Urinary bladder (tissue), 4 donors: ENCODE results near the gene CSTF1. TPM values are rescaled to one million over a fixed set of nuclear protein-coding genes. Genes with fewer than 3 reads are reported as not detected.
A peak's percentile ranks its signal among the peaks of the same experiment; 100 is the strongest.

Source experiments
- DNase-seq: peaks from one replicate; pipeline ENCODE4 v3.0.0-alpha.2; 2015; ENCODE audit errors: extremely low spot score
- H3K27ac ChIP-seq: one replicate; pipeline ENCODE4 v1.5.1; 2013; ENCODE audit warnings: low read depth, mild to moderate bottlenecking, moderate library complexity
- H3K36me3 ChIP-seq: one replicate; pipeline ENCODE4 v1.6.1; 2013; ENCODE audit warnings: mild to moderate bottlenecking, moderate library complexity; ENCODE audit not compliant: insufficient read depth
- H3K4me1 ChIP-seq: one replicate; pipeline ENCODE4 v1.6.1; 2013; ENCODE audit warnings: mild to moderate bottlenecking, moderate library complexity; ENCODE audit not compliant: insufficient read depth
- H3K4me3 ChIP-seq: one replicate; pipeline ENCODE4 v1.5.1; 2013; ENCODE audit warnings: low read depth, low read length
- WGBS: extraction: QIAGEN DNeasy Blood & Tissue Kit; methylation state at CpG from one replicate; pipeline ENCODE4 v1.1.7; 2013; 5-methylcytosine and 5-hydroxymethylcytosine counted together
- polyA plus RNA-seq: library from polyadenylated mRNA; stranded (reverse); fragments of 200-250 nt; gene quantifications from one replicate; pipeline ENCODE4 v1.2.3, GENCODE V29; 2013
- total RNA-seq: library from RNA; depleted of rRNA; stranded (reverse); fragments of >200 nt; gene quantifications from one replicate; pipeline ENCODE4 v1.2.3, GENCODE V29; 2014
- donor health status: healthy with polysubstance abuse.
- donor health status: healthy.

The CSTF1 gene
- total and polyA plus RNA-seq, 2 donors: 18.8 to 40.8 TPM

- peak overlapping the region; percentile 97 for H3K4me3 ChIP-seq
- WGBS: 5% methylated on average over 51 of the region's 51 CpGs
- peak; percentile 49 for DNase-seq
- no peaks in the 10 kb centered on the region for H3K4me1 ChIP-seq
- no peaks in the 10 kb centered on the region for H3K36me3 ChIP-seq
- peak overlapping the region; percentile 58 for H3K27ac ChIP-seq
Observed at GRCh38 chr20:56359212-56360132, 33.0 kb upstream of the CSTF1 start.

DNA sequence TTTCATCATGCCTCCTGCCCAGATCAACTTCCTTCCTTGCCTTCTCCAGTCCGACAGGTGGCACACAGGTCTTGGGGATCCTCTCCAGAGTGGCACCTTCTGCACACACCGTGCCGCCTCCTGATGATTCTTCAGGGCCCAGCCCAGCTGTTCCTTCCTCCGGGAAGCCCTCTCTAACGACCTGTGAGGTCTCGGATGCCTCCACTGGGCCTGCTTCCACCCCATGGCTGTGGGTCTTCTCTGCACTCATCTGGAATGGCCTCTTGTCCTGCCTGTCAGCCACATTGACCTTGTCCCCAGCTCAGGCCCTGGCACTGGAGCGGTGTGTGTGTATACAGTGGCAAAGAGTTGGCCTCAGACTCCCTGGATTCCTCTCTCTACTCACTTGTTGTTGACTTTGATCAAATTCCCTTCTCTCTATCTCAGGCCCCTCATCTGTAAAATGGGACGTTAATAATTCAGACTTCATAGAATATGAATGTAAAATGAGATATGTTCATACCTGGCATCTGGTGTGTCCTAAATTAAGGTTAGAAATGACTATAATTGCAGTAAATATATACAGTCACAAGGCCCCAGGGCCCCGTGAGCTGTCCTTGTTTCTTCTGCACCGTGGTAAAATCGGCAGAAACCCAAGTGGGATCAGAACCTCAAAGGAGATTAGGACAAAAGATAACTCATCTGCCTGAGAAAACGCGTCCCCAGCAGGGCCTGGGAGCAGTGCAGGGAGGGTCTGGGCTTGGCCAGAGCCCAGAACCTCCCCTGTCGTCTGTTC is 32.1 kb upstream of the CSTF1 start:
- no peak overlapping the region for H3K27ac ChIP-seq
- DNase-seq: no peak
- no peaks in the 10 kb centered on the region for H3K36me3 ChIP-seq
- H3K4me3 ChIP-seq: peak overlapping the region; percentile 97
- WGBS: 54% methylated on average over 14 of the region's 14 CpGs
- no peaks in the 10 kb centered on the region for H3K4me1 ChIP-seq

GRCh38 chr20:56360908-56361205 is 31.6 kb upstream of the CSTF1 start:
- Histone ChIP-seq H3K4me3 (no peak overlapping the region), H3K27ac (no peak overlapping the region)
- WGBS: 74% methylated on average over 8 of the region's 8 CpGs

DNA sequence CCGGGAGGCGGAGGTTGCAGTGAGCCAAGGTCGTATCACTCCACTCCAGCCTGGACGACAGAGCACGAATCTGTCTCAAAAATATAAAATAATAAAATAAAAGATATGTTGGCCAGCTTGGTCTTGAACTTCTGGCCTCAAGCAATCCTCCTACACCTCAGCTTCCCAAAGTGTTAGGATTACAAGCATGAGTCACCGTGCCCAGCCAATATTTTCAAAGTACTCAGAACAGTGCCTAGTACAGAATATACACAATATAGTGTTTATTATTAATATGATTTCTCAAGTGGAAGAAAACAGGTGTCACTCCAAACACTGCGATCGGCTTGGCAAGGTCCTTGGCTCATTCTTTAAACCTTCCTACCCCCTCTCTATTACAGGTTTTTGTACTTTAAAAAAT is 30.5 kb upstream of the CSTF1 start:
- Histone ChIP-seq H3K36me3 (no peaks in the 10 kb centered on the region), H3K4me3 (no peak overlapping the region), H3K27ac (no peak overlapping the region), H3K4me1 (no peaks in the 10 kb centered on the region)
- no peak for DNase-seq
- 83% methylated on average over 8 of the region's 8 CpGs for WGBS

More at GRCh38 chr20:56360908-56361205, 31.6 kb upstream of the CSTF1 start:
- H3K36me3 ChIP-seq: no peaks in the 10 kb centered on the region
- no peaks in the 10 kb centered on the region for H3K4me1 ChIP-seq
- no peak for DNase-seq

GRCh38 chr20:56362833-56363413 is 29.5 kb upstream of the CSTF1 start:
- 52% methylated on average over 8 of the region's 8 CpGs for WGBS
- Histone ChIP-seq H3K36me3 (no peaks in the 10 kb centered on the region), H3K4me3 (no peak overlapping the region), H3K4me1 (no peaks in the 10 kb centered on the region), H3K27ac (no peak overlapping the region)
- DNase-seq: no peak

- no peaks in the 10 kb centered on the region for H3K36me3 ChIP-seq
Observed at GRCh38 chr20:56363491-56363890, 29.0 kb upstream of the CSTF1 start.

GRCh38 chr20:56368351-56369134 is 23.9 kb upstream of the CSTF1 start:
- WGBS: 77% methylated on average over 6 of the region's 6 CpGs
- H3K4me3 ChIP-seq: no peak overlapping the region
- H3K36me3 ChIP-seq: no peaks in the 10 kb centered on the region
- DNase-seq: no peak
- no peak overlapping the region for H3K27ac ChIP-seq
- no peaks in the 10 kb centered on the region for H3K4me1 ChIP-seq

More at GRCh38 chr20:56363491-56363890, 29.0 kb upstream of the CSTF1 start:
- no peak overlapping the region for H3K4me3 ChIP-seq
- H3K27ac ChIP-seq: no peak overlapping the region
- DNase-seq: no peak
- no peaks in the 10 kb centered on the region for H3K4me1 ChIP-seq
- 94% methylated on average over 6 of the region's 6 CpGs for WGBS

DNA sequence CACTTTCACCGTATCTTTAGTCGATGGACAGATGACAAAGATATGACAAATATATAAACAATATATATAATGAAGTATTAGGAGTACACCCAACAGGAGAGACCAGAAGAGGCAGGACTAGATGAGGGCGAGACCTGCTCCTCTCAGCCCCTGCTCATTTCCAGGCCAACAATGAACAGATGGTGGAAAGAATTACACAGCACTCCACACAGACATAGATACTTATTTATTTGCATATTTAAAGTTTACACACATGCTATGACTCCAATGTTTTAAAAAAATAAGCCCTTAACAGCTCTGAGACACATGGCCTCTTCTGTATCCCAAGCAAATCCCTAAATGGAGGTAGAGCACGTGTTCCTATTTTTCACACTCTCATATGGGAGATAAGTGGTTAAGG is 23.3 kb upstream of the CSTF1 start:
- Histone ChIP-seq H3K4me1 (no peaks in the 10 kb centered on the region), H3K36me3 (no peaks in the 10 kb centered on the region), H3K27ac (no peak overlapping the region), H3K4me3 (no peak overlapping the region)
- WGBS: 83% methylated on average over 4 of the region's 4 CpGs
- no peak for DNase-seq

DNA sequence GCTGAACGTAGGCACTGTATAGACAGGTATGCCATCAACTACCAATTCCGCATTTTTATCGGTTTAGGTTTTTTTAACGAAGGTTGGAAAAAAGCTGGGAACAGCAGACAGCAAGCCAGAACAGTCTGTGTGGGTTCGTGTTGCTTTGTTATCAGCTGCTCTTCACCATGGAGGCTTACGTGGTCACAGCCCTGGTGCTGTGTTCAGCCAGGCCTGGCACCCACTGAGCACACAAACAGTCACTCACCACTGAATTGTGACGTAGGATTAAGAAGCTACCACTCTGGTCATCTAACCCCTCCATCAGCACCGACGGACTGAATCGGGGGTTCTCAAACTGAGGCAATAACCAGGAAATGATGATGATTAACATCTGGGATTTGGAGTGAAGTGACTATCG is 20.5 kb upstream of the CSTF1 start:
- no peak overlapping the region for H3K4me3 ChIP-seq
- no peak overlapping the region for H3K27ac ChIP-seq
- H3K36me3 ChIP-seq: no peaks in the 10 kb centered on the region
- WGBS: 83% methylated on average over 11 of the region's 11 CpGs
- H3K4me1 ChIP-seq: no peaks in the 10 kb centered on the region
- no peak for DNase-seq

- 83% methylated on average over 1 of the region's 1 CpG for WGBS
- Histone ChIP-seq H3K4me1 (no peaks in the 10 kb centered on the region), H3K27ac (no peak overlapping the region), H3K4me3 (no peak overlapping the region), H3K36me3 (no peaks in the 10 kb centered on the region)
- no peak for DNase-seq
Observed at GRCh38 chr20:56372850-56373249, 19.6 kb upstream of the CSTF1 start.

DNA sequence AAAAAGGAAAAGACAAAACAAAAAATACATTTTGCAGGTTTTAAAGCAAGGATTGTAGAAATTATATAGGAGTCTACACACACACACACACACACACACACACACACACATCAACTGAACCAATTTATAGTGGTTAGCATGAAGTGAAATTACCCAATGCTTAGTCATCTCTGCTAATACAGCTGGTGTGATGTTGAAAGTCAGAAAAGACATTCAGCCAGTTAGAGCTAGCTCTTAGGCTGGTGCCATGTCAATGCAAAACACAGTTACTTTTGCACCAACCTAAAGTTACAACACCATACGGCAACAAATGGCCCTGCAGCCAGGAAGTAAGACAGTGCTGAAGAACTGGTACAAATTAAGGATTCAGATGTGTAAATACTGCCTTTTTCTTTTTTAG is 18.5 kb upstream of the CSTF1 start:
- Histone ChIP-seq H3K36me3 (no peaks in the 10 kb centered on the region), H3K4me1 (no peaks in the 10 kb centered on the region), H3K4me3 (no peak overlapping the region), H3K27ac (no peak overlapping the region)
- WGBS: 76% methylated on average over 1 of the region's 1 CpG
- no peak for DNase-seq

DNA sequence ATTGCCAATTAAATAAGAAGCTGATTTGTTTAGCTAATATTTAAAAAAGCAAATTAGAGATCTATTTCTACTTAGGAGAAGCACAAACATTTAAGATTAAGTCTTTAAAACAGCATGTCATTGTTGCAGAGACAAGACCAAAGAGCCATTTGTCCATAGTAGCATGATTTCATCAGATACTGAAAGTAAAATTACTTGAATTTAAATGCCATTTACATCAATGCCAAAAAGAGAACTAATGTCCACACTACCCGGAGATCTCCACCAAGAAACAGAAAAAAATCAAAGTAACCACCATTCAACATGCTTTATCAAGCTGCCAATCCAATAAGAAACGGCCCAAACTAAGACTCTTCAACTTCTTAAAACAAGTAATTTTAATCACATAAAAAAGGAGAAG is 16.1 kb upstream of the CSTF1 start:
- 84% methylated on average over 2 of the region's 2 CpGs for WGBS
- H3K4me1 ChIP-seq: no peaks in the 10 kb centered on the region
- H3K27ac ChIP-seq: no peak overlapping the region
- H3K36me3 ChIP-seq: no peaks in the 10 kb centered on the region
- DNase-seq: no peak
- H3K4me3 ChIP-seq: no peak overlapping the region

DNA sequence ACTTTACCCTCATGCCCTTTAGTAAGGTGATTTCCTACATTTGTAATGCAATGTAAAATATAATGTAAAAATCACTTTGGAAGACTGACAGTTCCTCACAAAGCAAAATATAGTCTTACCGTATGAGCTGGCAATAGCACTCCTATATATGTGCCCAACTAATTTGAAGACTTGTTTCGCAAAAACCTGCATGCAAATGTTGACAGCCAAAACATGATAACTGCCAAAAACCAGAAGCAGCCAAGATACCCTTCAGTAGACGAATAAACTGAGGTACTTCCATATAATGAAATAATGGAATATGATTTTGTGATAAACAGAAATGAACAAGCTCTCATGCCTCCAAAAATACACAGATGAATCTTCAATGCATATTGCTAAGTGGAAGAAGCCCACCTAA is 14.1 kb upstream of the CSTF1 start:
- no peak for DNase-seq
- H3K36me3 ChIP-seq: no peaks in the 10 kb centered on the region
- WGBS: 95% methylated on average over 3 of the region's 3 CpGs

More for the DNA sequence above, 14.1 kb upstream of the CSTF1 start:
- Histone ChIP-seq H3K27ac (no peak overlapping the region), H3K4me1 (no peaks in the 10 kb centered on the region), H3K4me3 (no peak overlapping the region)
